Brain pericyte (primary cell): ENCODE data around the gene SLC35G1.

Source experiments
- DNase-seq: peaks from one replicate; pipeline ENCODE4 v3.0.0-alpha.2; 2012; ENCODE audit warnings: low read depth, low spot score

SLC35G1 gene

DNA sequence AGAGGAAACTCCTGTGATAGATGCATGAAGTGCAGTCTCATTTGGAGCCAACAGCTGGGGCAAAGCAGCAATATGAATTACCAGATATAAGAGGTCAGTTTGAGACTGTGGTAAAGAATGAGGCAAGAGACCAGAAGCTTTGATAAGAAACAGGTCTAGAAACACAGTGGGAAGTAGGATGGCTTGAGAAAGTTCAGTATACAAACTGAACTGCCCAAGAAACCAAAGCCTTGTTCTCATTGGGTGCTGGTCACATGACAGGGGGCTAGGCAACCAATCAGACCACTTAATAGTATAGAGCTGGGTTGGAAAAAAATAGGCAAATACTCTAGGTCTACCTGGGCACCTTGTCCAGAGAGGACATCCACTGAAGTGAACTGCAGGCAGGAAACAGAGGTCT is 53.7 kb downstream of the SLC35G1 start:
- DNase-seq = no peak

DNA sequence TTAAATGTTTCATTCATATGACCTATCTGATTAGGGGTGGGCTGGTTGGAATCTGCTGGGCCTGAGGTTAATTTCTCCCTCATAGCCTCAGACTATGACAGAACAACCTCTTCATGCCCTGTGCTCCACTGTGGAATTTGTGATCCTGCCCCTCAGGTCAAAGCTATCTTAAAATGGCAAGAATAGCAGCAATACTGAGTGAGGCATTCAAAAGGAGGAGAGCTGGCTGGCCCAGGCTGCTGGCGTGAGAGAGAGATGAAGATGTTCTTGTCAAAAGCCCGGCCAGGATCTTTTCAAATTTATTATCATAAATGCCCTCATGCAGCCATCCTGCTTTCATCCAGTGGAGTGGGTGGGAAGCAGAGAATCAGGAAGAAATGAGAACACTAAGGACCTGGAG is 58.1 kb downstream of the SLC35G1 start:
- no peak for DNase-seq
